IMR-90 (cell line): Measurements from ENCODE around the gene CDKAL1. TPM values are rescaled to one million over a fixed set of nuclear protein-coding genes. Genes with fewer than 3 reads are reported as not detected.

Experiments used
- ATAC-seq: fragments of 200-7000 bp; cut with Tn5 transposase; 2 replicates; pipeline ENCODE4 v1.9.1; 2020; ENCODE audit warnings: low read depth, mild to moderate bottlenecking, moderate library complexity
- BruUV-seq: library from RNA; stranded (reverse); fragments of 400-500 nt; replicated peaks from 2 replicates; lab custom pipeline; 2021; lab: Mats Ljungman, UMichigan
- CTCF ChIA-PET: fragments of 300-600 bp; formaldehyde crosslinking; extraction: SDS; loops from one replicate; lab custom pipeline; 2021; ENCODE audit warnings: antibody characterized with exemption; lab: Yijun Ruan, JAX
- POLR2A ChIA-PET: fragments of 300-600 bp; sonication (Branson Sonifier 250); formaldehyde crosslinking; loops from one replicate; lab custom pipeline; 2022; ENCODE audit warnings: antibody characterized with exemption; ENCODE audit not compliant: unreplicated experiment; lab: Charles Lee
- DNase-seq: peaks from one replicate; pipeline ENCODE4 v3.0.0; 2013
- H2AFZ ChIP-seq: replicated peaks from 2 replicates; pipeline ENCODE3; 2013; ENCODE audit warnings: low read length, mild to moderate bottlenecking; ENCODE audit not compliant: poor library complexity
- H2AK5ac ChIP-seq: 2 replicates; pipeline ENCODE4 v1.6.1; 2013; ENCODE audit warnings: low read depth, low read length, inconsistent platforms
- H2AK9ac ChIP-seq: replicated peaks from 2 replicates; pipeline ENCODE3; 2013; ENCODE audit warnings: mild to moderate bottlenecking, low read depth, low read length, moderate library complexity; ENCODE audit not compliant: poor library complexity
- H2BK120ac ChIP-seq: 2 replicates; pipeline ENCODE4 v1.6.1; 2013; ENCODE audit warnings: low read depth, low read length, inconsistent platforms
- H2BK15ac ChIP-seq: 3 replicates; pipeline ENCODE4 v1.6.1; 2013; ENCODE audit warnings: low read depth, low read length, inconsistent platforms
- H2BK20ac ChIP-seq: 2 replicates; pipeline ENCODE4 v1.6.1; 2013; ENCODE audit warnings: low read depth, mild to moderate bottlenecking, inconsistent platforms, low read length, moderate library complexity
- H2BK5ac ChIP-seq: 2 replicates; pipeline ENCODE4 v1.6.1; 2013; ENCODE audit warnings: mild to moderate bottlenecking, low read depth, low read length, inconsistent platforms; ENCODE audit not compliant: poor library complexity, severe bottlenecking
- H3K14ac ChIP-seq: replicated peaks from 2 replicates; pipeline ENCODE4 v1.6.1; 2013; ENCODE audit warnings: low read depth, low read length, inconsistent platforms
- H3K18ac ChIP-seq: 2 replicates; pipeline ENCODE4 v1.6.1; 2013; ENCODE audit warnings: low read depth, low read length, control low read depth
- H3K23ac ChIP-seq: 2 replicates; pipeline ENCODE4 v1.6.1; 2013; ENCODE audit warnings: low read depth, low read length, inconsistent platforms
- H3K27ac ChIP-seq: 2 replicates; pipeline ENCODE4 v1.5.1; 2013; ENCODE audit warnings: mild to moderate bottlenecking, control low read depth, low read length; ENCODE audit not compliant: insufficient read depth
- H3K27me3 ChIP-seq: 2 replicates; pipeline ENCODE4 v1.6.1; 2013; ENCODE audit warnings: low read length; ENCODE audit not compliant: control insufficient read depth, insufficient read depth
- H3K36me3 ChIP-seq: 2 replicates; pipeline ENCODE4 v1.6.1; 2013; ENCODE audit warnings: low read length, mixed read lengths; ENCODE audit not compliant: control insufficient read depth, insufficient read depth
- H3K4ac ChIP-seq: 2 replicates; pipeline ENCODE4 v1.6.1; 2013; ENCODE audit warnings: low read depth, low read length, inconsistent platforms
- H3K4me1 ChIP-seq: 2 replicates; pipeline ENCODE4 v1.6.1; 2013; ENCODE audit warnings: low read length, mixed read lengths; ENCODE audit not compliant: control insufficient read depth, insufficient read depth
- H3K4me2 ChIP-seq: 2 replicates; pipeline ENCODE4 v1.6.1; 2013; ENCODE audit warnings: low read depth, mild to moderate bottlenecking, control low read depth, low read length, moderate library complexity
- H3K4me3 ChIP-seq: 2 replicates; pipeline ENCODE4 v1.5.1; 2013; ENCODE audit warnings: low read depth, mild to moderate bottlenecking, control low read depth, low read length, moderate library complexity; ENCODE audit not compliant: insufficient read depth
- H3K56ac ChIP-seq: 2 replicates; pipeline ENCODE4 v1.6.1; 2013; ENCODE audit warnings: low read length, inconsistent platforms; ENCODE audit not compliant: insufficient read depth; ENCODE audit errors: extremely low read depth
- H3K79me1 ChIP-seq, 2 experiments: 2 replicates each; pipeline ENCODE4 v1.6.1; 2013; ENCODE audit warnings: low read length in 2 of 2, inconsistent platforms in 1 of 2, low read depth in 1 of 2
- H3K9ac ChIP-seq: 2 replicates; pipeline ENCODE4 v1.6.1; 2013; ENCODE audit warnings: low read depth, low read length, control low read depth
- H3K9me1 ChIP-seq: 2 replicates; pipeline ENCODE4 v1.6.1; 2013; ENCODE audit warnings: low read length, inconsistent platforms; ENCODE audit not compliant: insufficient read depth
- H3K9me3 ChIP-seq: 2 replicates; pipeline ENCODE4 v1.6.1; 2013; ENCODE audit warnings: low read length; ENCODE audit not compliant: control insufficient read depth, insufficient read depth
- H4K20me1 ChIP-seq: 2 replicates; pipeline ENCODE4 v1.6.1; 2013; ENCODE audit warnings: low read length, inconsistent platforms; ENCODE audit not compliant: insufficient read depth
- H4K5ac ChIP-seq: 2 replicates; pipeline ENCODE4 v1.6.1; 2013; ENCODE audit warnings: mild to moderate bottlenecking, low read depth, low read length, control low read depth
- H4K8ac ChIP-seq, 2 experiments: 2 replicates each; pipeline ENCODE4 v1.6.1; 2013; ENCODE audit warnings: low read depth in 2 of 2, low read length in 2 of 2, control low read depth in 1 of 2, inconsistent platforms in 1 of 2
- H4K91ac ChIP-seq: 2 replicates; pipeline ENCODE4 v1.6.1; 2013; ENCODE audit warnings: low read depth, low read length, inconsistent platforms; ENCODE audit not compliant: insufficient read depth
- CHD1 ChIP-seq: IDR thresholded peaks from 2 replicates; pipeline ENCODE4 v1.6.1; 2012; ENCODE audit warnings: low read depth, low read length, improper control_type of control experiment
- CTCF ChIP-seq: conservative IDR thresholded peaks from 2 replicates; pipeline ENCODE4 v1.5.1; 2012; ENCODE audit warnings: mild to moderate bottlenecking, low read depth, low read length, improper control_type of control experiment
- FOS ChIP-seq: fragments of 150-350 bp; IDR thresholded peaks from 2 replicates; pipeline ENCODE4 v1.6.1; 2016; ENCODE audit warnings: low read depth, low read length
- MAFK ChIP-seq: IDR thresholded peaks from 2 replicates; pipeline ENCODE4 v1.6.1; 2012; ENCODE audit warnings: low read depth, low read length, improper control_type of control experiment
- MAZ ChIP-seq: IDR thresholded peaks from 2 replicates; pipeline ENCODE4 v1.6.1; 2012; ENCODE audit warnings: low read depth, mild to moderate bottlenecking, low read length, improper control_type of control experiment, moderate library complexity, borderline replicate concordance
- MXI1 ChIP-seq: IDR thresholded peaks from 2 replicates; pipeline ENCODE4 v1.6.1; 2012; ENCODE audit warnings: low read depth, mild to moderate bottlenecking, low read length, moderate library complexity, borderline replicate concordance
- NFE2L2 ChIP-seq: fragments of 150-350 bp; IDR thresholded peaks from 2 replicates; pipeline ENCODE4 v1.6.1; 2016; ENCODE audit warnings: low read depth, mild to moderate bottlenecking, low read length
- POLR2A ChIP-seq: IDR thresholded peaks from 2 replicates; pipeline ENCODE4 v1.6.1; 2012; ENCODE audit warnings: mild to moderate bottlenecking, low read depth, low read length
- RAD21 ChIP-seq: IDR thresholded peaks from 2 replicates; pipeline ENCODE4 v1.6.1; 2012; ENCODE audit warnings: low read length, improper control_type of control experiment
- RCOR1 ChIP-seq: IDR thresholded peaks from 2 replicates; pipeline ENCODE4 v1.6.1; 2012; ENCODE audit warnings: mild to moderate bottlenecking, low read length, improper control_type of control experiment; ENCODE audit not compliant: insufficient replicate concordance
- RFX5 ChIP-seq: IDR thresholded peaks from 2 replicates; pipeline ENCODE4 v1.8.0; 2012; ENCODE audit warnings: low read depth, mild to moderate bottlenecking, low read length, moderate library complexity
- WGBS, 2 experiments: methylation state at CpG; one replicate each; pipeline versions ENCODE4 v1.1.5 to v1.1.7; 2013; ENCODE audit warnings: missing lambda C conversion rate in 2 of 2; ENCODE audit not compliant: insufficient read length in 1 of 2; ENCODE audit errors: extremely low coverage in 2 of 2; 5-methylcytosine and 5-hydroxymethylcytosine counted together
- dilution Hi-C: fragments of 300-500 bp; cut with HindIII; formaldehyde crosslinking; loops from one replicate; pipeline ENCODE4 v1.14.3; 2018; ENCODE audit warnings: low sequenced_read_pairs; ENCODE audit not compliant: unreplicated experiment
- in situ Hi-C: fragments of 300-500 bp; cut with MboI; formaldehyde crosslinking; loops from 3 replicates; pipeline ENCODE4 v1.14.3; 2019; ENCODE audit warnings: low sequenced_read_pairs, inconsistent platforms, mixed read lengths
- intact Hi-C: fragments of 100-400 bp; cut with micrococcal nuclease; formaldehyde crosslinking; loops from 2 replicates; pipeline ENCODE4 v1.10.0; 2022
- polyA plus RNA-seq, 3 experiments: library from polyadenylated mRNA; depleted of rRNA; stranded (reverse); fragments of >200 nt; gene quantifications; 2 replicates each; pipeline ENCODE4 v1.2.3, GENCODE V29; 2012; ENCODE audit warnings: low replicate concordance in 1 of 3
- total RNA-seq: library from RNA; depleted of rRNA; stranded (reverse); fragments of >200 nt; gene quantifications from 2 replicates; pipeline ENCODE4 v1.2.3, GENCODE V29; 2012
- TF ChIP-seq, protein P1 (sequence below): fragments of 150-350 bp; IDR thresholded peaks from 2 replicates; pipeline ENCODE4 v1.6.1; 2017; ENCODE audit warnings: mild to moderate bottlenecking, antibody characterized with exemption, low read length, low read depth
- TF ChIP-seq, protein P2 (sequence below): fragments of 150-350 bp; IDR thresholded peaks from 2 replicates; pipeline ENCODE4 v1.6.1; 2016; ENCODE audit warnings: low read depth, mild to moderate bottlenecking, low read length, moderate library complexity, borderline replicate concordance

Gene CDKAL1
- total and polyA plus RNA-seq, 2 of the 4 experiments (the other 2 are of a cell fraction) = 3.7 to 13.1 TPM

GRCh38 chr6:21201637-21202350 lies 667.5 kb downstream of the CDKAL1 start:
- no peak overlapping the region for H2BK5ac ChIP-seq
- no peaks in the 10 kb centered on the region for H3K79me1 ChIP-seq
- no peak overlapping the region for H3K23ac ChIP-seq
- H3K36me3 ChIP-seq = no peaks in the 10 kb centered on the region
- H2BK120ac ChIP-seq = no peak overlapping the region
- H3K9me3 ChIP-seq = no peaks in the 10 kb centered on the region
- no peak overlapping the region for H2BK15ac ChIP-seq
- H3K4me1 ChIP-seq = peaks cover 1% of the 10 kb centered on the region; the same call in 1 of the 2 replicates
- no peaks in the 10 kb centered on the region for H4K20me1 ChIP-seq
- H3K9ac ChIP-seq = no peak overlapping the region
- H3K14ac ChIP-seq = no peak overlapping the region
- H2AK5ac ChIP-seq = no peak overlapping the region
- no peak overlapping the region for H4K5ac ChIP-seq
- DNase-seq = no peak
- intact Hi-C loops = loop anchor here (2.0 kb wide), 1 partner anchor 13 kb away; no protein-coding TSS in a partner anchor
- no TSS peak for BruUV-seq
- no peak overlapping the region for H3K4me3 ChIP-seq
- no peak overlapping the region for H4K91ac ChIP-seq
- TF ChIP-seq RFX5 = no peak
- TF ChIP-seq, protein P1, sequence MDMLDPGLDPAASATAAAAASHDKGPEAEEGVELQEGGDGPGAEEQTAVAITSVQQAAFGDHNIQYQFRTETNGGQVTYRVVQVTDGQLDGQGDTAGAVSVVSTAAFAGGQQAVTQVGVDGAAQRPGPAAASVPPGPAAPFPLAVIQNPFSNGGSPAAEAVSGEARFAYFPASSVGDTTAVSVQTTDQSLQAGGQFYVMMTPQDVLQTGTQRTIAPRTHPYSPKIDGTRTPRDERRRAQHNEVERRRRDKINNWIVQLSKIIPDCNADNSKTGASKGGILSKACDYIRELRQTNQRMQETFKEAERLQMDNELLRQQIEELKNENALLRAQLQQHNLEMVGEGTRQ = no peak
- TF ChIP-seq, protein P2, sequence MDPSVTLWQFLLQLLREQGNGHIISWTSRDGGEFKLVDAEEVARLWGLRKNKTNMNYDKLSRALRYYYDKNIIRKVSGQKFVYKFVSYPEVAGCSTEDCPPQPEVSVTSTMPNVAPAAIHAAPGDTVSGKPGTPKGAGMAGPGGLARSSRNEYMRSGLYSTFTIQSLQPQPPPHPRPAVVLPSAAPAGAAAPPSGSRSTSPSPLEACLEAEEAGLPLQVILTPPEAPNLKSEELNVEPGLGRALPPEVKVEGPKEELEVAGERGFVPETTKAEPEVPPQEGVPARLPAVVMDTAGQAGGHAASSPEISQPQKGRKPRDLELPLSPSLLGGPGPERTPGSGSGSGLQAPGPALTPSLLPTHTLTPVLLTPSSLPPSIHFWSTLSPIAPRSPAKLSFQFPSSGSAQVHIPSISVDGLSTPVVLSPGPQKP = no peak
- no peak for TF ChIP-seq MAZ
- TF ChIP-seq NFE2L2 = no peak
- no peak for TF ChIP-seq MXI1
- TF ChIP-seq RAD21 = no peak
- TF ChIP-seq MAFK = no peak
- no peak for TF ChIP-seq RCOR1
- no peak for TF ChIP-seq FOS
- no peak for TF ChIP-seq POLR2A
- no peak for TF ChIP-seq CTCF
- no peak for TF ChIP-seq CHD1
- WGBS, 2 experiments = 83% methylated on average over 7 of the region's 10 CpGs; no CpG with 5 or more reads in 1 of the 2 experiments
- H2BK20ac ChIP-seq = no peak overlapping the region
- no peak overlapping the region for H3K4ac ChIP-seq
- dilution Hi-C loops = no loop called here
- H3K27me3 ChIP-seq = no peaks in the 10 kb centered on the region
- H3K9me1 ChIP-seq = no peaks in the 10 kb centered on the region; the same call in 1 of the 2 replicates
- no peak overlapping the region for H3K56ac ChIP-seq
- ChIA-PET POLR2A (no interaction called here), CTCF (interaction anchor here (0.6 kb wide), 2 partner anchors 57 to 1024 kb away, joined by 3 read pairs; no protein-coding TSS in a partner anchor)
- no peak for ATAC-seq
- H3K18ac ChIP-seq = no peak overlapping the region
- no peak overlapping the region for H3K27ac ChIP-seq
- H2AFZ ChIP-seq = no peak overlapping the region
- no peak overlapping the region for H4K8ac ChIP-seq
- H2AK9ac ChIP-seq = no peak overlapping the region
- in situ Hi-C loops = no loop called here
- no peak overlapping the region for H3K4me2 ChIP-seq
